Nucleus accumbens (tissue), 56 donors: ENCODE results near the gene APOL4.
"Not testable (repeated sequence)": the region's sequence is repeated elsewhere in the genome, so short reads cannot be mapped to it uniquely, and the experiment has no call there.

Experiments
- DNase-seq, 56 donors: peaks; one replicate each; lab custom pipeline; 2025; lab: John Stamatoyannopoulos, UW

The APOL4 gene

GRCh38 chr22:36232715-36233401 is 31.2 kb upstream of the APOL4 start:
- DNase-seq, result no peak

- not testable (repeated sequence) for DNase-seq
Observed at GRCh38 chr22:36231051-36231450, 29.4 kb upstream of the APOL4 start.

GRCh38 chr22:36229649-36230048 is 28.0 kb upstream of the APOL4 start:
- not testable (repeated sequence) for DNase-seq

- DNase-seq, result no peak
Observed at GRCh38 chr22:36228944-36229343, 27.3 kb upstream of the APOL4 start.

GRCh38 chr22:36228369-36228768 is 26.8 kb upstream of the APOL4 start:
- not testable (repeated sequence) for DNase-seq

GRCh38 chr22:36227806-36228205 is 26.2 kb upstream of the APOL4 start:
- DNase-seq, result no peak

GRCh38 chr22:36227396-36227795 is 25.8 kb upstream of the APOL4 start:
- no peak for DNase-seq

GRCh38 chr22:36226189-36226588 is 24.6 kb upstream of the APOL4 start:
- DNase-seq, result no peak

GRCh38 chr22:36225333-36225922 is 23.8 kb upstream of the APOL4 start:
- no peak for DNase-seq

- no peak for DNase-seq
Observed at GRCh38 chr22:36224245-36224644, 22.6 kb upstream of the APOL4 start.

- no peak for DNase-seq
Observed at GRCh38 chr22:36223504-36223903, 21.9 kb upstream of the APOL4 start.

- DNase-seq, result no peak
Observed at GRCh38 chr22:36222887-36223450, 21.4 kb upstream of the APOL4 start.

GRCh38 chr22:36221799-36222751 is 20.5 kb upstream of the APOL4 start:
- DNase-seq, result peak in 14 of 56 donors; percentile 5 to 57 (median 22)

GRCh38 chr22:36220451-36220921 is 18.9 kb upstream of the APOL4 start:
- peak in 1 of 56 donors; percentile 54 for DNase-seq

- DNase-seq, result no peak
Observed at GRCh38 chr22:36218648-36219193, 17.1 kb upstream of the APOL4 start.

GRCh38 chr22:36215981-36216380 is 14.4 kb upstream of the APOL4 start:
- no peak for DNase-seq

GRCh38 chr22:36213586-36213985 is 12.0 kb upstream of the APOL4 start:
- no peak for DNase-seq

- DNase-seq, result no peak
Observed at GRCh38 chr22:36212901-36213300, 11.3 kb upstream of the APOL4 start.

- DNase-seq, result peak in 1 of 56 donors; percentile 17
Observed at GRCh38 chr22:36211237-36211861, 9.7 kb upstream of the APOL4 start.

- DNase-seq, result no peak
Observed at GRCh38 chr22:36210224-36210623, 8.6 kb upstream of the APOL4 start.
